Esophagus squamous epithelium (tissue), 5 donors: ENCODE data around the gene MAN2A2. TPM values are rescaled to one million over a fixed set of nuclear protein-coding genes. Genes with fewer than 3 reads are reported as not detected.
"Not testable (repeated sequence)": the region's sequence is repeated elsewhere in the genome, so short reads cannot be mapped to it uniquely, and the experiment has no call there.

Experiments used
- DNase-seq: peaks from one replicate; lab custom pipeline; 2025; lab: John Stamatoyannopoulos, UW
- H3K27ac ChIP-seq, 4 donors: fragments of 200-600 bp; sonication (generic); one replicate each; pipeline ENCODE4 v1.5.1; 2016 to 2019; ENCODE audit warnings: mild to moderate bottlenecking in 1 of 4
- H3K27me3 ChIP-seq, 4 donors: fragments of 200-600 bp; sonication (generic); 1 replicate in 3 of 4; 2 replicates in 1 of 4; pipeline versions ENCODE4 v1.5.1 to v1.6.0; 2017 to 2021; ENCODE audit warnings: antibody characterized with exemption in 1 of 4
- H3K36me3 ChIP-seq, 3 donors: fragments of 200-600 bp; sonication (generic); one replicate each; pipeline ENCODE4 v1.5.1; 2016 to 2019
- H3K4me1 ChIP-seq, 3 donors: fragments of 200-600 bp; sonication (generic); one replicate each; pipeline ENCODE4 v1.5.1; 2017 to 2019
- H3K4me3 ChIP-seq, 4 donors: fragments of 200-600 bp; sonication (generic); 1 replicate in 3 of 4; 2 replicates in 1 of 4; pipeline ENCODE4 v1.5.1; 2016 to 2019; ENCODE audit warnings: mild to moderate bottlenecking in 2 of 4, moderate library complexity in 1 of 4
- H3K9me3 ChIP-seq, 3 donors: fragments of 200-600 bp; sonication (generic); one replicate each; pipeline ENCODE4 v1.5.1; 2016 to 2019
- CTCF ChIP-seq, 6 experiments: fragments of 450-650 bp in 4 of 6; fragments of 200-600 bp in 2 of 6; sonication (generic) in 2 of 6; IDR thresholded peaks; one replicate each; pipeline ENCODE4 v1.5.1; 2016 to 2019; ENCODE audit warnings: antibody characterized with exemption in 6 of 6, mild to moderate bottlenecking in 4 of 6, moderate library complexity in 4 of 6
- POLR2A ChIP-seq, 4 donors: fragments of 450-650 bp; IDR thresholded peaks; one replicate each; pipeline ENCODE4 v1.6.1; 2017; ENCODE audit warnings: antibody characterized with exemption in 4 of 4, mild to moderate bottlenecking in 4 of 4, moderate library complexity in 3 of 4
- WGBS, 2 donors: methylation state at CpG; one replicate each; pipeline ENCODE4 v1.1.5; 2018; 5-methylcytosine and 5-hydroxymethylcytosine counted together
- intact Hi-C: fragments of 100-400 bp; cut with DNase I; formaldehyde crosslinking; loops from one replicate; pipeline ENCODE4 v1.15.0; 2022
- total RNA-seq, 4 donors: library from RNA; depleted of rRNA; stranded (reverse); fragments of >200 nt; gene quantifications; one replicate each; pipeline ENCODE4 v1.1.0, GENCODE V29; 2016
- donor health status: DM: yes; HTN: yes; CAD: no.

MAN2A2 gene
- total RNA-seq, 4 donors from 2014 or later = 9.9 to 25.2 (median 12.1) TPM

GRCh38 chr15:90892498-90893174 is 10.5 kb upstream of the MAN2A2 start:
- Histone ChIP-seq H3K9me3 (no peaks in the 10 kb centered on the region), H3K27ac (no peak overlapping the region), H3K4me1 (no peaks in the 10 kb centered on the region), H3K4me3 (no peak overlapping the region), H3K36me3 (peaks cover 16 to 68% (median 29%) of the 10 kb centered on the region in 3 donors), H3K27me3 (no peaks in the 10 kb centered on the region)
- 89 to 92% methylated on average over 8 to 19 of the region's 29 CpGs for WGBS, 2 donors
- intact Hi-C loops = no loop called here
- TF ChIP-seq POLR2A (IDR thresholded peaks at IDR 0.05) (no peak), CTCF (IDR thresholded peaks at IDR 0.05) (no peak)
- no peak for DNase-seq

- no peak for DNase-seq
- no peak overlapping the region for H3K4me3 ChIP-seq
- H3K36me3 ChIP-seq = peaks cover 16 to 68% (median 29%) of the 10 kb centered on the region in 3 donors
- H3K4me1 ChIP-seq = no peaks in the 10 kb centered on the region
- TF ChIP-seq CTCF (IDR thresholded peaks at IDR 0.05) (no peak), POLR2A (IDR thresholded peaks at IDR 0.05) (no peak)
- H3K27me3 ChIP-seq = no peaks in the 10 kb centered on the region
- H3K9me3 ChIP-seq = no peaks in the 10 kb centered on the region
- H3K27ac ChIP-seq = no peak overlapping the region
- 85% methylated on average over 15 of the region's 33 CpGs; no CpG with 5 or more reads in 1 of the 2 donors for WGBS, 2 donors
- intact Hi-C loops = no loop called here
Measured at GRCh38 chr15:90893175-90894090, 9.7 kb upstream of the MAN2A2 start.

- Histone ChIP-seq H3K36me3 (peaks cover 13 to 51% (median 21%) of the 10 kb centered on the region in 3 donors), H3K27me3 (no peaks in the 10 kb centered on the region), H3K4me3 (no peak overlapping the region), H3K4me1 (no peaks in the 10 kb centered on the region), H3K27ac (no peak overlapping the region), H3K9me3 (no peaks in the 10 kb centered on the region)
- no peak for TF ChIP-seq POLR2A (IDR thresholded peaks at IDR 0.05)
- no peak for TF ChIP-seq CTCF (IDR thresholded peaks at IDR 0.05)
- 75 to 78% methylated on average over 5 of the region's 10 CpGs for WGBS, 2 donors
- intact Hi-C loops = no loop called here
- no peak for DNase-seq
Measured at GRCh38 chr15:90895571-90896117, 7.5 kb upstream of the MAN2A2 start.

- H3K27me3 ChIP-seq, H3K9me3 ChIP-seq, DNase-seq, H3K27ac ChIP-seq, H3K4me3 ChIP-seq, intact Hi-C loops: not testable (repeated sequence)
- Histone ChIP-seq H3K36me3 (peaks cover 12 to 36% (median 13%) of the 10 kb centered on the region in 3 donors), H3K4me1 (peaks cover 4 to 11% (median 5%) of the 10 kb centered on the region in 3 donors)
- WGBS, 2 donors = 77 to 86% methylated on average over 9 to 14 of the region's 14 CpGs
Measured at GRCh38 chr15:90897131-90897655, 5.9 kb upstream of the MAN2A2 start.

GRCh38 chr15:90901175-90902039 is 1.7 kb upstream of the MAN2A2 start:
- TF ChIP-seq POLR2A (IDR thresholded peaks at IDR 0.05) (no peak), CTCF (IDR thresholded peaks at IDR 0.05) (no peak)
- Histone ChIP-seq H3K4me3 (peak overlapping the region in 3 of 4 donors; percentile 84 to 99 (median 91)), H3K36me3 (peaks cover 11 to 16% (median 15%) of the 10 kb centered on the region in 3 donors), H3K27me3 (no peaks in the 10 kb centered on the region), H3K4me1 (peaks cover 14 to 34% (median 14%) of the 10 kb centered on the region in 3 donors), H3K9me3 (no peaks in the 10 kb centered on the region), H3K27ac (peak overlapping the region; percentile 90 to 97 (median 92))
- DNase-seq = no peak
- 54 to 57% methylated on average over 14 of the region's 14 CpGs for WGBS, 2 donors
- intact Hi-C loops = no loop called here
